H54 (cell line): ENCODE data around the gene PCDHGB3.
"Not testable (repeated sequence)": the region's sequence is repeated elsewhere in the genome, so short reads cannot be mapped to it uniquely, and the experiment has no call there.

ENCODE experiments used
- DNase-seq: peaks from one replicate; pipeline ENCODE4 v3.0.0; 2011; ENCODE audit warnings: low spot score, mixed read lengths; ENCODE audit not compliant: insufficient read length
- FAIRE-seq: peaks from 3 replicates; lab custom pipeline; 2011; peaks lifted over from hg19 to GRCh38; lab: Jason Lieb, UNC
- POLR2A ChIP-seq: IDR thresholded peaks from 2 replicates; pipeline ENCODE4 v1.6.1; 2011; ENCODE audit warnings: low read depth, mild to moderate bottlenecking, low read length

PCDHGB3 gene

GRCh38 chr5:141369994-141370848 lies at the start of gene PCDHGB3:
Gene PCDHGB3, plus strand, starts transcription at chr5:141370242. Its CDS starts 153 bp downstream, at chr5:141370395.
- no peak for TF ChIP-seq POLR2A
- FAIRE-seq (no peak), DNase-seq (peak; percentile 38)

GRCh38 chr5:141322261-141322660 lies 47.8 kb upstream of the PCDHGB3 start:
- TF ChIP-seq POLR2A: no peak
- FAIRE-seq (no peak), DNase-seq (no peak)

DNA sequence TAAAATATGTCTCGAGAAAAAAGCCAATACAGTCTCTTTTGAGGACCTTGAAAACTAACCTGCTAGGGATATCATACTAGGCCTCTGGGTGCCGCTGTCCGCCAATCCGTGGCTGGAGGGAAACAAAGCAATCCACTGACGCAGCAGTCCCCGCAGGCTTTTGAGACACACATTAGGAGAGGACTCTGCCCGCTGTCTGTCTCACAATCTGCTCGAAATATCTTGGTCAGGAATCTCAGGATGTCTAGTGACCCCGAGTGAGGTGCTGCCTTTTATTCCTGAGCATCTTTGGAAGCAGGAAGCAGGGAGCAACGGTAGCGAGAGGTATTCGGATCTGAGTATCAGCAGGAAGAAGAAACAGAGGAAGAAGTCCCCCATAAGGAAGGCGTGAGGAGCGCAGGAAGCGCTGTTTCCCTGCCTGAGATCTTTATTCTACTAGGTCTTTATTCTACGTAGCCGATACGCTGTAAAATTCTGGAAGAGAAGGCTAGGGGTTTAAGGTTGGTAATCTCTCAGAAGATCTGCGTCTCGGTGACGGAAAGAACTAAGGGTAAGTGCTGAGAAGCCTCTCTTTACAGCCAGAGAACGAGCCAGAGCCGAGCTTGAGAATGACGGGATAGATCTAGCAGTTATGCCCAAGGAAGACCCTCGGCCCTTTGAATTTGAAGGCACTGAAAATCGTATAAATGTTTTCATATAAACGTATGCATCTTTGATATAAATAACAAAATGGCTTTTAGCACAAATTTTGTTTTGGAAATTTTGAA lies 43.8 kb upstream of the PCDHGB3 start:
- no peak for FAIRE-seq
- TF ChIP-seq POLR2A: no peak
- DNase-seq: peak; percentile 38

- TF ChIP-seq POLR2A: no peak
- no peak for FAIRE-seq
- no peak for DNase-seq
Measured at GRCh38 chr5:141328231-141328630, 41.8 kb upstream of the PCDHGB3 start.

DNA sequence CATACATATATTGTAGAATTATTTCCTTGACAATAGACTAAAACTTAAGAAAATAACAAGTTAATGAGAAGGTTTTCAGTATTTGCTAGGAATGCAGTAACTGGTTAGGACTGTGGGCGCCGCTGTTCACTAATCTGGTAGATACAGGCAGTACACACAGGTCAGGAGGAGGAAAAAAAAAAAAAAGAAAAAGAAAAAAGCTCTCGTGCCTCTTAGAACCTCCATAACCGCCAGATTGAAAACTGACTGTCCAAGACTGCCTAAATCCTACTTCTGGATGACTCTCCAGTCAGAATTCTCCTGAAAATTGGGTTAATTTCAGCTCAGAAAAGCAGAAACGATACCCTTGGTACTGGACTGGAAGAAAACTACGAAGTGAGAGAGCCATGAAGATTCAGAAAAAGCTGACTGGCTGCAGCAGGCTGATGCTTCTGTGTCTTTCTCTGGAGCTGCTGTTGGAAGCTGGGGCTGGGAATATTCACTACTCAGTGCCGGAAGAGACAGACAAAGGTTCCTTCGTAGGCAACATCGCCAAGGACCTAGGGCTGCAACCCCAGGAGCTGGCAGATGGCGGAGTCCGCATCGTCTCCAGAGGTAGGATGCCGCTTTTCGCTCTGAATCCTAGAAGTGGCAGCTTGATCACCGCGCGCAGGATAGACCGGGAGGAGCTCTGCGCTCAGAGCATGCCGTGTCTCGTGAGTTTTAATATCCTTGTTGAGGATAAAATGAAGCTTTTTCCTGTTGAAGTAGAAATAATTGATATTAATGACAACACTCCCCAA lies 39.6 kb upstream of the PCDHGB3 start, which contains the start of gene PCDHGA1:
PCDHGA1 (plus strand) TSS at position 216 of the 782 bp plus-strand sequence.
- FAIRE-seq (no peak), DNase-seq (no peak)
- TF ChIP-seq POLR2A: no peak

- not testable (repeated sequence) for FAIRE-seq, DNase-seq
Measured at GRCh38 chr5:141332571-141332970, 37.5 kb upstream of the PCDHGB3 start.

DNA sequence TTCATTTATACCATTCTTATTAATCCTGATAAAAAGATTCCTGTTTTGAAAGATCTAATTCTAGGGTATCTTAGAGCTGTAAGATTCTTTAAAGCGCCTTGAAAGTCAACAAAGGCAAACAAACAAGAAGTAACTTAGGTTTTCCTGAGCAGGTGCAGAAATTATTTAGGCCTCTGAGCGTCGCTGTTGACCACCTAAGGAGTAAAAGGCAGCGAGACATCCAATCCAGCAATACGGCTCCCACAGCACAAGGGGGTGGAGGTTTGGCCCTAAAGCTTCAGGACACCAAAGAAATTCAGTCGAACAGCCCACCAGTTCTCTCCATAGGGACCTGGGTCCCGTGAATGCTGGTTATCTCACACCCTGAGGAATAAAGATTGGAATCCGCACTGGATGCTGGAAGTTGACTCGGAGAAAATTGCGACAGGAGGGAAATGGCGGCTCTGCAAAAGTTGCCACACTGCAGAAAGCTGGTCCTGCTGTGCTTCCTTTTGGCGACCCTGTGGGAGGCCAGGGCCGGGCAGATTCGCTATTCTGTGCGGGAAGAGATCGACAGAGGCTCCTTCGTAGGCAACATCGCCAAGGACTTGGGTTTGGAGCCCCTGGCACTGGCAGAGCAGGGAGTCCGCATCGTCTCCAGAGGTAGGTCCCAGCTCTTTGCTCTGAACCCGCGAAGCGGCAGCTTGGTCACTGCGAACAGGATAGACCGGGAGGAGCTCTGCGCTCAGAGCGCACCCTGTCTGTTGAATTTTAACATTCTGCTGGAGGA lies 31.3 kb upstream of the PCDHGB3 start, which contains the start of gene PCDHGA2:
PCDHGA2 (plus strand) TSS at position 223 of the 769 bp plus-strand sequence.
- FAIRE-seq (no peak), DNase-seq (no peak)

DNA sequence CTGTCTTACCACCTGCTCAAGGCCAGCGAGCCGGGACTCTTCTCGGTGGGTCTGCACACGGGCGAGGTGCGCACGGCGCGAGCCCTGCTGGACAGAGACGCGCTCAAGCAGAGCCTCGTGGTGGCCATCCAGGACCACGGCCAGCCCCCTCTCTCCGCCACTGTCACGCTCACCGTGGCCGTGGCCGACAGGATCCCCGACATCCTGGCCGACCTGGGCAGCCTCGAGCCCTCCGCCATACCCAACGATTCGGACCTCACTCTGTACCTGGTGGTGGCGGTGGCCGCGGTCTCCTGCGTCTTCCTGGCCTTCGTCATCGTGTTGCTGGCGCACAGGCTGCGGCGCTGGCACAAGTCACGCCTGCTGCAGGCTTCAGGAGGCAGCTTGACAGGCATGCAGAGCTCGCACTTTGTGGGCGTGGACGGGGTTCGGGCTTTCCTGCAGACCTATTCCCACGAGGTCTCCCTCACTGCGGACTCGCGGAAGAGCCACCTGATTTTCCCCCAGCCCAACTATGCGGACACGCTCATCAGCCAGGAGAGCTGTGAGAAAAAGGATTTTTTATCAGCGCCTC lies 29.2 kb upstream of the PCDHGB3 start:
- not testable (repeated sequence) for DNase-seq, FAIRE-seq

More for the DNA sequence above, 31.3 kb upstream of the PCDHGB3 start, which contains the start of gene PCDHGA2:
- TF ChIP-seq POLR2A: no peak

DNA sequence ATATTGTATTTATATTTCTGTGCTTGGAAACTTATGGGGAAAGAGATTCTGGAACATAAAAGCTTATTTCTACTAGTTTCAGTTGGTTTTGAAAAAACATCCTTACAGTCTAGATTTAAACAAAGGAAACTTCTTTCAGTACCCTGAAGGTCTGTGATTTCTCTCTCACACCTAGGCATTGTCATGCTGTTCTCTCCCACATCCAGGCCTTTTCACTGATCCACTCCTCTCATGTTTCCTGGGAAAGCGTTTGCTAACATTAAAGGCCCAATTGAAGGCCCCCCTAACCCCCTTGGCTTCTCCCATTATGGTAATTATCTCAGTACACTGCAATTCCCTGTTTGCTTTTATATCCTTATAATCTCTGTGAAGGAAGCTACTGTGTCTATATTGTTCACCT lies 27.3 kb upstream of the PCDHGB3 start:
- FAIRE-seq: no peak
- no peak for TF ChIP-seq POLR2A
- no peak for DNase-seq

DNA sequence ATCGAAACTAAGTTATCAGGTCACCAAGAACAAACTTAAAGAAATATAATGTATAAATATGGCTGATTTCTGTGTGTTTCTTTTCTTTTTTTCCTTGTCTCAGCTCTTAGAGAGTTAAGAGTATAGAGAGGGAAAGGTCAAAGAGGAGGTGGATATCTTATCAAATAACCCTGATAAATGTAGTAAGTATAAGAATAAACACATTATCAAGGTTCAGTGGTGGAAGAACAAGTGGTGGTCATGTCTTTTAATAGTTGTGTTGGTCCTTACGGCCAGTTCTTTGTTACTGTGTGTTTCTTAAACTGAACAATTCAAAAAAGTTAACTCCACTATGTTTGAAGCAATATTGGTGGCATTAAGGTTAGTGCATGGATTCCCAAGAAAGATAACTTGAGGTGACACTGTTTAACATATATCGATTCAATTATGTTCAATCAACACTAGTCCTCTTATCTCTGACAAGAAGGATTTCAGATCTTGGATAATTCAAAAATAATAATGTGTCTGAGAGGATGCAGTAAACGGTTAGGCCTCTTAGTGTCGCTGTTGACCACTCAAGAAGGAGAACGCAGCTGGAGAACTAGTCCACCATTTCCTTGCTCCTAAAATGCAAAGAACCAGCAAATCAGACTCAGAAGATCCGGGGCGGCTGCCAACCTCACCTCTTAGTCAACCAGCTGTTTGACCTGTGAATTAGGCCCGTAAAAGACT lies 26.6 kb upstream of the PCDHGB3 start, which contains the start of gene PCDHGA3:
PCDHGA3 (plus strand) TSS at position 588 of the 711 bp plus-strand sequence. CDS start 205 bp downstream, outside the sequence.
- DNase-seq: no peak
- no peak for TF ChIP-seq POLR2A
- no peak for FAIRE-seq

DNA sequence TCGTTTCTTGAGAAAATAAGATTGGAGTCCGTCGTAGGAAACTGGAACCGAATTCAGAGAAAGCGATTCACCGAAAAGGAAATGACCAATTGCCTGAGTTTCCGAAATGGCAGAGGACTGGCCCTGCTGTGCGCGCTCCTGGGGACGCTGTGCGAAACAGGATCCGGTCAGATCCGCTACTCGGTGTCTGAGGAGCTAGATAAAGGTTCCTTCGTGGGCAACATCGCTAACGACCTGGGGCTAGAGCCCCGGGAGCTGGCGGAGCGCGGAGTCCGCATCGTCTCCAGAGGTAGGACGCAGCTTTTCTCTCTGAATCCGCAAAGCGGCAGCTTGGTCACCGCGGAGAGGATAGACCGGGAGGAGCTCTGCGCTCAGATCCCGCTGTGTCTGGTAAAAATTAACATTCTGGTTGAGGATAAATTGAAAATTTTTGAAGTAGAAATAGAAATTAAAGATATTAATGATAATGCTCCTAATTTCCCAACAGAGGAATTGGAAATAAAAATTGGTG lies 26.0 kb upstream of the PCDHGB3 start:
- TF ChIP-seq POLR2A: no peak
- DNase-seq (no peak), FAIRE-seq (no peak)

- no peak for DNase-seq
- FAIRE-seq: no peak
- no peak for TF ChIP-seq POLR2A
Measured at GRCh38 chr5:141345327-141345726, 24.7 kb upstream of the PCDHGB3 start.

- not testable (repeated sequence) for FAIRE-seq, DNase-seq
Measured at GRCh38 chr5:141346017-141346416, 24.0 kb upstream of the PCDHGB3 start.
